H1 (cell line): ENCODE results near the gene MARK3. TPM values are rescaled to one million over a fixed set of nuclear protein-coding genes. Genes with fewer than 3 reads are reported as not detected.

ENCODE experiments used
- CTCF ChIA-PET: fragments of 300-600 bp; sonication (Branson Sonifier 250); formaldehyde crosslinking; loops from one replicate; lab custom pipeline; 2021; ENCODE audit not compliant: partially characterized antibody; lab: Charles Lee
- POLR2A ChIA-PET: fragments of 300-600 bp; sonication (Branson Sonifier 250); formaldehyde crosslinking; loops from one replicate; lab custom pipeline; 2021; ENCODE audit warnings: inconsistent platforms; ENCODE audit not compliant: partially characterized antibody; lab: Charles Lee
- DNase-seq, 2 experiments: peaks; one replicate each; pipeline versions ENCODE4 v3.0.0 to v3.0.0-alpha.2; 2010 to 2022; ENCODE audit warnings: low spot score in 2 of 2, low read depth in 1 of 2, mixed read lengths in 1 of 2
- FAIRE-seq: peaks from 2 replicates; lab custom pipeline; 2011; peaks lifted over from hg19 to GRCh38; lab: Jason Lieb, UNC
- H2AFZ ChIP-seq: 2 replicates; pipeline ENCODE4 v1.8.1; 2012; ENCODE audit warnings: low read length, inconsistent platforms
- H2AK5ac ChIP-seq: 2 replicates; pipeline ENCODE4 v1.6.1; 2013; ENCODE audit warnings: low read depth, low read length
- H2BK120ac ChIP-seq: replicated peaks from 2 replicates; pipeline ENCODE3; 2013; ENCODE audit warnings: low read depth, low read length, inconsistent platforms
- H2BK12ac ChIP-seq: 2 replicates; pipeline ENCODE4 v1.6.1; 2013; ENCODE audit warnings: low read depth, low read length
- H2BK15ac ChIP-seq: 2 replicates; pipeline ENCODE4 v1.6.1; 2013; ENCODE audit warnings: low read length
- H2BK20ac ChIP-seq: 2 replicates; pipeline ENCODE4 v1.6.1; 2013; ENCODE audit warnings: low read length
- H2BK5ac ChIP-seq: 2 replicates; pipeline ENCODE4 v1.6.1; 2013; ENCODE audit warnings: low read depth, low read length
- H3K14ac ChIP-seq: 2 replicates; pipeline ENCODE4 v1.6.1; 2013; ENCODE audit warnings: inconsistent platforms; ENCODE audit not compliant: insufficient read length
- H3K18ac ChIP-seq: 2 replicates; pipeline ENCODE4 v1.6.1; 2013; ENCODE audit warnings: low read length; ENCODE audit errors: extremely low read depth
- H3K23ac ChIP-seq: 2 replicates; pipeline ENCODE4 v1.6.1; 2013; ENCODE audit warnings: inconsistent platforms; ENCODE audit not compliant: insufficient read length
- H3K23me2 ChIP-seq: 2 replicates; pipeline ENCODE4 v1.6.1; 2013; ENCODE audit warnings: low read depth, low read length
- H3K27ac ChIP-seq: 2 replicates; pipeline ENCODE4 v1.6.1; 2011; ENCODE audit warnings: low read depth, low read length, inconsistent platforms
- H3K27me3 ChIP-seq, 4 experiments: replicated peaks in 1 of 4; 1 replicate in 1 of 4; 2 replicates in 3 of 4; pipeline versions ENCODE4 v1.6.1 to v1.8.1; 2011 to 2013; ENCODE audit warnings: low read length in 3 of 4, mild to moderate bottlenecking in 3 of 4, inconsistent platforms in 2 of 4, mixed read lengths in 2 of 4, moderate library complexity in 1 of 4; ENCODE audit not compliant: control insufficient read depth in 3 of 4, insufficient read depth in 3 of 4; ENCODE audit errors: extremely low read depth in 1 of 4
- H3K36me3 ChIP-seq, 4 experiments: 2 replicates each; pipeline versions ENCODE4 v1.6.1 to v1.8.1; 2011 to 2013; ENCODE audit warnings: mild to moderate bottlenecking in 4 of 4, low read length in 3 of 4, moderate library complexity in 2 of 4, control low read depth in 1 of 4, inconsistent platforms in 1 of 4; ENCODE audit not compliant: insufficient read depth in 4 of 4, control insufficient read depth in 2 of 4
- H3K4ac ChIP-seq: replicated peaks from 2 replicates; pipeline ENCODE3; 2013; ENCODE audit warnings: low read length, low read depth, mixed read lengths, inconsistent platforms; ENCODE audit not compliant: insufficient read length
- H3K4me1 ChIP-seq, 4 experiments: replicated peaks in 1 of 4; 1 replicate in 1 of 4; 2 replicates in 3 of 4; pipeline versions ENCODE4 v1.6.1 to v1.8.1; 2011 to 2013; ENCODE audit warnings: low read length in 3 of 4, inconsistent platforms in 2 of 4, mixed read lengths in 1 of 4; ENCODE audit not compliant: insufficient read depth in 4 of 4, control insufficient read depth in 3 of 4
- H3K4me2 ChIP-seq, 2 experiments: 2 replicates each; pipeline versions ENCODE4 v1.6.1 to v1.8.1; 2011 to 2013; ENCODE audit warnings: low read depth in 2 of 2, low read length in 2 of 2, control low read depth in 1 of 2, inconsistent platforms in 1 of 2, mild to moderate bottlenecking in 1 of 2; ENCODE audit not compliant: insufficient read depth in 1 of 2
- H3K4me3 ChIP-seq, 4 experiments: fragments of 200-600, 300-600 bp in 1 of 4; sonication (generic), shearing (Covaris generic), sonication (Bioruptor Twin) in 1 of 4; 2 replicates each; pipeline versions ENCODE4 v1.5.1 to v1.8.1; 2011 to 2016; ENCODE audit warnings: low read length in 4 of 4, low read depth in 3 of 4, control low read depth in 2 of 4, inconsistent platforms in 2 of 4, mild to moderate bottlenecking in 2 of 4, mixed read lengths in 1 of 4, moderate library complexity in 1 of 4; ENCODE audit not compliant: insufficient read depth in 2 of 4; ENCODE audit errors: extremely low read depth in 1 of 4
- H3K56ac ChIP-seq: replicated peaks from 2 replicates; pipeline ENCODE3; 2013; ENCODE audit warnings: low read depth, mild to moderate bottlenecking, mixed read lengths, low read length, inconsistent platforms; ENCODE audit not compliant: insufficient read length
- H3K79me1 ChIP-seq: 2 replicates; pipeline ENCODE4 v1.6.1; 2013; ENCODE audit warnings: low read depth, low read length, control low read depth
- H3K79me2 ChIP-seq, 2 experiments: 2 replicates each; pipeline versions ENCODE4 v1.6.1 to v1.8.1; 2012 to 2013; ENCODE audit warnings: low read length in 2 of 2, mild to moderate bottlenecking in 2 of 2, inconsistent platforms in 1 of 2; ENCODE audit not compliant: insufficient read depth in 2 of 2, control insufficient read depth in 1 of 2
- H3K9ac ChIP-seq, 4 experiments: replicated peaks in 1 of 4; 1 replicate in 1 of 4; 2 replicates in 3 of 4; pipeline versions ENCODE4 v1.6.1 to v1.8.1; 2011 to 2013; ENCODE audit warnings: low read depth in 3 of 4, low read length in 3 of 4, control low read depth in 2 of 4, mild to moderate bottlenecking in 2 of 4, moderate library complexity in 2 of 4, inconsistent platforms in 1 of 4; ENCODE audit errors: extremely low read depth in 1 of 4
- H3K9me3 ChIP-seq, 2 experiments: 2 replicates each; pipeline versions ENCODE4 v1.6.1 to v1.8.1; 2012 to 2013; ENCODE audit warnings: mild to moderate bottlenecking in 2 of 2, moderate library complexity in 2 of 2, control low read depth in 1 of 2, inconsistent platforms in 1 of 2, low read depth in 1 of 2, low read length in 1 of 2, mixed read lengths in 1 of 2; ENCODE audit not compliant: insufficient read depth in 2 of 2
- H4K20me1 ChIP-seq, 2 experiments: replicated peaks in 1 of 2; 2 replicates each; pipeline versions ENCODE3 to v1.8.1; 2011 to 2013; ENCODE audit warnings: inconsistent platforms in 2 of 2, low read length in 2 of 2, mild to moderate bottlenecking in 1 of 2; ENCODE audit not compliant: insufficient read depth in 2 of 2, control insufficient read depth in 1 of 2
- H4K5ac ChIP-seq: 2 replicates; pipeline ENCODE4 v1.6.1; 2013; ENCODE audit warnings: low read length, low read depth, mixed read lengths, inconsistent platforms; ENCODE audit not compliant: insufficient read length
- H4K8ac ChIP-seq: 2 replicates; pipeline ENCODE4 v1.8.0; 2013; ENCODE audit warnings: mild to moderate bottlenecking, moderate library complexity, low read length, inconsistent platforms; ENCODE audit not compliant: insufficient read depth; ENCODE audit errors: extremely low read depth
- H4K91ac ChIP-seq: replicated peaks from 2 replicates; pipeline ENCODE3; 2013; ENCODE audit warnings: low read length, mixed read lengths, inconsistent platforms; ENCODE audit not compliant: insufficient read length
- ASH2L ChIP-seq: fragments of 200-600, 300-600 bp; sonication (generic); IDR thresholded peaks from one replicate; pipeline ENCODE4 v1.7.1; 2017; ENCODE audit warnings: low read length
- GTF2F1 ChIP-seq: IDR thresholded peaks from 2 replicates; pipeline ENCODE4 v1.6.1; 2012; ENCODE audit warnings: low read depth, low read length, improper control_type of control experiment, borderline replicate concordance
- KDM1A ChIP-seq: fragments of 200-600, 300-600 bp; sonication (generic); IDR thresholded peaks from 2 replicates; pipeline ENCODE4 v1.7.1; 2016; ENCODE audit warnings: mild to moderate bottlenecking, low read length, borderline replicate concordance
- KDM5A ChIP-seq: fragments of 200-600 bp; IDR thresholded peaks from 2 replicates; pipeline ENCODE4 v1.7.1; 2012; ENCODE audit warnings: mild to moderate bottlenecking, low read length, inconsistent platforms, mixed read lengths
- NANOG ChIP-seq: IDR thresholded peaks from 2 replicates; pipeline ENCODE4 v1.6.1; 2011; ENCODE audit warnings: low read length, low read depth, mild to moderate bottlenecking, inconsistent platforms; ENCODE audit not compliant: insufficient read depth, poor library complexity, severe bottlenecking
- PHF8 ChIP-seq: fragments of 200-600 bp; sonication (generic); conservative IDR thresholded peaks from 2 replicates; pipeline ENCODE4 v1.7.1; 2012; ENCODE audit warnings: low read depth, mild to moderate bottlenecking, inconsistent platforms, low read length, moderate library complexity
- SIRT6 ChIP-seq: IDR thresholded peaks from one replicate; pipeline ENCODE4 v1.7.1; 2012; ENCODE audit warnings: low read length, inconsistent platforms
- SIX5 ChIP-seq: IDR thresholded peaks from 2 replicates; pipeline ENCODE4 v1.6.1; 2011; ENCODE audit warnings: mild to moderate bottlenecking, low read depth, low read length
- ZNF274 ChIP-seq: IDR thresholded peaks from 2 replicates; pipeline ENCODE4 v1.7.0; 2012; ENCODE audit warnings: low read length, borderline replicate concordance; ENCODE audit errors: extremely low read depth
- WGBS, 2 experiments: shearing (Covaris generic) in 1 of 2; methylation state at CpG; one replicate each; pipeline versions ENCODE4 v1.1.6 to v1.1.7; 2013 to 2015; ENCODE audit warnings: low lambda C conversion rate in 2 of 2, mixed read lengths in 2 of 2, inconsistent platforms in 1 of 2, low coverage in 1 of 2, missing lambda C conversion rate in 1 of 2; ENCODE audit not compliant: insufficient replicate concordance in 2 of 2, insufficient coverage in 1 of 2, insufficient read length in 1 of 2; ENCODE audit errors: extremely low coverage in 1 of 2, missing lambda C conversion rate in 1 of 2; 5-methylcytosine and 5-hydroxymethylcytosine counted together
- polyA plus RNA-seq, 7 experiments: library from polyadenylated mRNA; depleted of rRNA in 3 of 7; stranded (reverse) in 5 of 7; unstranded in 2 of 7; fragments of >200 nt in 5 of 7; fragments of 200-250 nt in 2 of 7; gene quantifications; 1 replicate in 5 of 7; 2 replicates in 1 of 7; 4 replicates in 1 of 7; pipeline versions ENCODE4 v1.2.1 to v1.2.3, GENCODE V29; 2011 to 2013; ENCODE audit warnings: missing spikeins in 2 of 7, mixed read lengths in 2 of 7
- total RNA-seq: library from RNA; stranded (reverse); fragmentation: NEBNext Ultra II Directional; extraction: Animal tissue kit (Norgen Biotek cat#: 25700); gene quantifications from 2 replicates; pipeline ENCODE4 v1.2.1, GENCODE V29; 2021
- TF ChIP-seq, protein P1 (sequence below): IDR thresholded peaks from 2 replicates; pipeline ENCODE4 v1.6.1; 2012; ENCODE audit warnings: low read length, inconsistent platforms

The MARK3 gene
- total and polyA plus RNA-seq, 2 of the 8 experiments (the other 6 are each of a cell fraction or from before 2014, with no cell fraction given) = 39.4 to 76.9 TPM

- no peaks in the 10 kb centered on the region for H3K27me3 ChIP-seq
- peaks cover 1 to 10% (median 5%) of the 10 kb centered on the region in 4 experiments; a peak in 4 of 7 replicates for H3K4me1 ChIP-seq
- no peak overlapping the region for H3K18ac ChIP-seq
- H2BK120ac ChIP-seq = no peak overlapping the region
- no peak overlapping the region for H4K5ac ChIP-seq
- no peak overlapping the region for H3K23ac ChIP-seq
- peaks cover 10 to 75% of the 10 kb centered on the region in 2 experiments for H3K79me2 ChIP-seq
- no peaks in the 10 kb centered on the region for H3K23me2 ChIP-seq
- H3K14ac ChIP-seq = no peak overlapping the region
- no peak overlapping the region for H3K4me2 ChIP-seq
- ChIA-PET CTCF (interaction anchor here (0.9 to 4.8 kb wide), 5 partner anchors 11 to 114 kb away, joined by 3 to 34 read pairs (median 4); no protein-coding TSS in a partner anchor), POLR2A (interaction anchor here (1.0 kb wide), 1 partner anchor 60 kb away, joined by 3 read pairs; no protein-coding TSS in a partner anchor)
- H3K9ac ChIP-seq = no peak overlapping the region
- H4K8ac ChIP-seq = no peak overlapping the region
- H3K9me3 ChIP-seq = no peaks in the 10 kb centered on the region; a peak in 1 of 4 replicates
- no peak overlapping the region for H3K27ac ChIP-seq
- H4K91ac ChIP-seq = no peak overlapping the region
- no peak overlapping the region for H2BK15ac ChIP-seq
- H3K4me3 ChIP-seq = no peak overlapping the region
- H2AFZ ChIP-seq = no peak overlapping the region
- WGBS, 2 experiments = 88 to 100% methylated on average over 2 to 9 of the region's 9 CpGs
- H2AK5ac ChIP-seq = no peak overlapping the region
- H2BK20ac ChIP-seq = no peak overlapping the region
- no peak overlapping the region for H2BK5ac ChIP-seq
- no peak for FAIRE-seq
- H3K79me1 ChIP-seq = no peaks in the 10 kb centered on the region
- H3K36me3 ChIP-seq = peaks cover 0 to 13% (median 1%) of the 10 kb centered on the region in 4 experiments; a peak in 5 of 8 replicates
- H3K56ac ChIP-seq = no peak overlapping the region
- H3K4ac ChIP-seq = no peak overlapping the region
- DNase-seq = peak in 1 of 2 experiments; percentile 22
- H4K20me1 ChIP-seq = peaks cover 6 to 16% of the 10 kb centered on the region in 2 experiments
- no peak overlapping the region for H2BK12ac ChIP-seq
- TF ChIP-seq NANOG (no peak), GTF2F1 (no peak), KDM1A (no peak), PHF8 (no peak), ZNF274 (no peak), SIX5 (no peak), KDM5A (no peak), ASH2L (no peak), SIRT6 (no peak)
- TF ChIP-seq, protein P1, sequence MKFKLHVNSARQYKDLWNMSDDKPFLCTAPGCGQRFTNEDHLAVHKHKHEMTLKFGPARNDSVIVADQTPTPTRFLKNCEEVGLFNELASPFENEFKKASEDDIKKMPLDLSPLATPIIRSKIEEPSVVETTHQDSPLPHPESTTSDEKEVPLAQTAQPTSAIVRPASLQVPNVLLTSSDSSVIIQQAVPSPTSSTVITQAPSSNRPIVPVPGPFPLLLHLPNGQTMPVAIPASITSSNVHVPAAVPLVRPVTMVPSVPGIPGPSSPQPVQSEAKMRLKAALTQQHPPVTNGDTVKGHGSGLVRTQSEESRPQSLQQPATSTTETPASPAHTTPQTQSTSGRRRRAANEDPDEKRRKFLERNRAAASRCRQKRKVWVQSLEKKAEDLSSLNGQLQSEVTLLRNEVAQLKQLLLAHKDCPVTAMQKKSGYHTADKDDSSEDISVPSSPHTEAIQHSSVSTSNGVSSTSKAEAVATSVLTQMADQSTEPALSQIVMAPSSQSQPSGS = no peak
Measured at GRCh38 chr14:103404032-103404918, 19.1 kb downstream of the MARK3 start.
